MM.1S (cell line): ENCODE results near the gene FAM47E.

Experiments
- DNase-seq: peaks from one replicate; pipeline ENCODE4 v3.0.0-alpha.2; 2015
- H2AFZ ChIP-seq: fragments of 300-600 bp; sonication (generic); 2 replicates; pipeline ENCODE4 v1.6.0; 2016; ENCODE audit warnings: antibody characterized with exemption, low read length
- H3F3A ChIP-seq: fragments of 300-600 bp; sonication (generic); 2 replicates; pipeline ENCODE4 v1.6.1; 2016; ENCODE audit warnings: mild to moderate bottlenecking, antibody characterized with exemption, low read length, moderate library complexity, mixed read lengths; ENCODE audit not compliant: insufficient read depth
- H3K27ac ChIP-seq: fragments of 300-600 bp; sonication (generic); 2 replicates; pipeline ENCODE4 v1.5.1; 2016; ENCODE audit warnings: mild to moderate bottlenecking, low read length
- H3K27me3 ChIP-seq: fragments of 300-600 bp; sonication (generic); replicated peaks from 2 replicates; pipeline ENCODE4 v1.6.0; 2016; ENCODE audit warnings: low read length; ENCODE audit not compliant: insufficient read depth
- H3K36me3 ChIP-seq: fragments of 300-600 bp; sonication (generic); replicated peaks from 2 replicates; pipeline ENCODE4 v1.6.1; 2016; ENCODE audit warnings: mild to moderate bottlenecking, low read length, mixed read lengths; ENCODE audit not compliant: insufficient read depth
- H3K4me1 ChIP-seq: fragments of 300-600 bp; sonication (generic); 2 replicates; pipeline ENCODE4 v1.6.1; 2016; ENCODE audit warnings: low read length, mixed read lengths
- H3K4me2 ChIP-seq: fragments of 300-600 bp; sonication (generic); 2 replicates; pipeline ENCODE4 v1.6.0; 2016; ENCODE audit warnings: low read depth, low read length
- H3K4me3 ChIP-seq: fragments of 300-600 bp; sonication (generic); 2 replicates; pipeline ENCODE4 v1.5.1; 2016; ENCODE audit warnings: low read length, mixed read lengths
- H3K79me2 ChIP-seq: fragments of 300-600 bp; sonication (generic); 2 replicates; pipeline ENCODE4 v1.6.1; 2016; ENCODE audit warnings: mixed run types, low read length, mixed read lengths
- H3K9ac ChIP-seq: fragments of 300-600 bp; sonication (generic); 2 replicates; pipeline ENCODE4 v1.6.1; 2016; ENCODE audit warnings: low read length, mixed read lengths
- H3K9me2 ChIP-seq: fragments of 300-600 bp; sonication (generic); replicated peaks from 2 replicates; pipeline ENCODE4 v1.6.1; 2016; ENCODE audit warnings: mild to moderate bottlenecking, low read length, mixed read lengths; ENCODE audit not compliant: insufficient read depth
- H3K9me3 ChIP-seq: fragments of 300-600 bp; sonication (generic); replicated peaks from 2 replicates; pipeline ENCODE4 v1.6.1; 2016; ENCODE audit warnings: mild to moderate bottlenecking, low read length, mixed read lengths; ENCODE audit not compliant: insufficient read depth
- H4K20me1 ChIP-seq: fragments of 300-600 bp; sonication (generic); 2 replicates; pipeline ENCODE4 v1.6.1; 2016; ENCODE audit warnings: mild to moderate bottlenecking, low read length, moderate library complexity, mixed read lengths; ENCODE audit not compliant: insufficient read depth
- CTCF ChIP-seq: fragments of 300-600 bp; sonication (generic); IDR thresholded peaks from 2 replicates; pipeline ENCODE4 v1.5.1; 2016; ENCODE audit warnings: antibody characterized with exemption, low read length, mixed read lengths
- EZH2 ChIP-seq: fragments of 300-600 bp; sonication (generic); optimal IDR thresholded peaks from 2 replicates; pipeline ENCODE3; 2017; ENCODE audit warnings: low read depth, mild to moderate bottlenecking, antibody characterized with exemption, low read length, mixed read lengths
- EZH2phosphoT487 ChIP-seq: fragments of 300-600 bp; sonication (generic); IDR thresholded peaks from 2 replicates; pipeline ENCODE4 v1.6.1; 2018; ENCODE audit warnings: antibody characterized with exemption, low read length

Gene FAM47E

GRCh38 chr4:76275486-76276124, 24.1 kb downstream of the FAM47E start:
- H2AFZ ChIP-seq: no peak overlapping the region
- H3K27me3 ChIP-seq: no peaks in the 10 kb centered on the region
- H3K4me1 ChIP-seq: no peaks in the 10 kb centered on the region
- no peaks in the 10 kb centered on the region for H3K36me3 ChIP-seq
- H3K4me2 ChIP-seq: no peak overlapping the region
- H3K79me2 ChIP-seq: no peaks in the 10 kb centered on the region
- H3K4me3 ChIP-seq: no peak overlapping the region
- no peak for DNase-seq
- no peak overlapping the region for H3K27ac ChIP-seq
- no peaks in the 10 kb centered on the region for H3K9me2 ChIP-seq
- no peak overlapping the region for H3K9ac ChIP-seq
- no peaks in the 10 kb centered on the region for H4K20me1 ChIP-seq
- no peaks in the 10 kb centered on the region for H3F3A ChIP-seq
- no peak for TF ChIP-seq EZH2
- no peak for TF ChIP-seq EZH2phosphoT487
- no peak for TF ChIP-seq CTCF
- H3K9me3 ChIP-seq: no peaks in the 10 kb centered on the region

- Histone ChIP-seq H3K36me3 (no peaks in the 10 kb centered on the region), H4K20me1 (no peaks in the 10 kb centered on the region), H3K27me3 (no peaks in the 10 kb centered on the region), H3K4me3 (no peak overlapping the region), H2AFZ (no peak overlapping the region), H3K4me2 (no peak overlapping the region), H3F3A (no peaks in the 10 kb centered on the region), H3K9ac (no peak overlapping the region), H3K4me1 (no peaks in the 10 kb centered on the region), H3K9me3 (no peaks in the 10 kb centered on the region), H3K9me2 (no peaks in the 10 kb centered on the region), H3K27ac (no peak overlapping the region), H3K79me2 (no peaks in the 10 kb centered on the region)
- TF ChIP-seq EZH2 (no peak), EZH2phosphoT487 (no peak), CTCF (no peak)
- no peak for DNase-seq
These were observed 25.3 kb downstream of the FAM47E start for GRCh38 chr4:76276813-76277212.

- no peak overlapping the region for H3K27ac ChIP-seq
- H3K36me3 ChIP-seq: no peaks in the 10 kb centered on the region
- no peaks in the 10 kb centered on the region for H3K79me2 ChIP-seq
- no peaks in the 10 kb centered on the region for H3K4me1 ChIP-seq
- TF ChIP-seq EZH2phosphoT487: no peak
- no peak for TF ChIP-seq CTCF
- TF ChIP-seq EZH2: no peak
- H3K9me2 ChIP-seq: no peaks in the 10 kb centered on the region
- no peak overlapping the region for H3K9ac ChIP-seq
- DNase-seq: no peak
- H2AFZ ChIP-seq: no peak overlapping the region
- H3K27me3 ChIP-seq: no peaks in the 10 kb centered on the region
- H3K9me3 ChIP-seq: no peaks in the 10 kb centered on the region
- H3K4me3 ChIP-seq: no peak overlapping the region
- no peaks in the 10 kb centered on the region for H4K20me1 ChIP-seq
- no peak overlapping the region for H3K4me2 ChIP-seq
- no peaks in the 10 kb centered on the region for H3F3A ChIP-seq
These were observed 26.1 kb downstream of the FAM47E start for GRCh38 chr4:76277667-76278066.
